IPS DF 6.9 (cell line): ENCODE measurements around the gene RNF4.
"Not testable (repeated sequence)": the region's sequence is repeated elsewhere in the genome, so short reads cannot be mapped to it uniquely, and the experiment has no call there.

Experiments
- DNase-seq: peaks from one replicate; pipeline ENCODE4 v3.0.0-alpha.2; 2013; ENCODE audit warnings: low read depth, low spot score
- H3K27ac ChIP-seq: one replicate; pipeline ENCODE4 v1.5.1; 2013; ENCODE audit warnings: low read length, control low read depth
- H3K27me3 ChIP-seq: 2 replicates; pipeline ENCODE4 v1.6.1; 2013; ENCODE audit warnings: mild to moderate bottlenecking, low read length; ENCODE audit not compliant: control insufficient read depth, insufficient read depth
- H3K36me3 ChIP-seq: 2 replicates; pipeline ENCODE4 v1.6.1; 2013; ENCODE audit warnings: low read length; ENCODE audit not compliant: control insufficient read depth, insufficient read depth
- H3K4me1 ChIP-seq: 2 replicates; pipeline ENCODE4 v1.6.1; 2013; ENCODE audit warnings: low read length; ENCODE audit not compliant: control insufficient read depth, insufficient read depth
- H3K4me3 ChIP-seq: 2 replicates; pipeline ENCODE4 v1.5.1; 2013; ENCODE audit warnings: mild to moderate bottlenecking, low read length
- H3K9me3 ChIP-seq: 2 replicates; pipeline ENCODE4 v1.6.1; 2013; ENCODE audit warnings: low read length, inconsistent platforms; ENCODE audit not compliant: control insufficient read depth, insufficient read depth
- WGBS: extraction: QIAGEN DNeasy Blood & Tissue Kit; methylation state at CpG from one replicate; pipeline ENCODE4 v1.1.7; 2013; ENCODE audit warnings: mixed read lengths, missing lambda C conversion rate; ENCODE audit not compliant: insufficient read length, insufficient coverage; 5-methylcytosine and 5-hydroxymethylcytosine counted together

RNF4 gene

GRCh38 chr4:2458546-2459491, 10.1 kb upstream of the RNF4 start:
- H3K27me3 ChIP-seq, result peaks cover 2% of the 10 kb centered on the region; the same call in 1 of the 2 replicates
- WGBS, result no CpG with 5 or more reads among the region's 38 CpGs
- H3K4me1 ChIP-seq, result no peaks in the 10 kb centered on the region
- no peak overlapping the region for H3K4me3 ChIP-seq
- H3K36me3 ChIP-seq, result no peaks in the 10 kb centered on the region
- DNase-seq, result no peak
- H3K9me3 ChIP-seq, result no peaks in the 10 kb centered on the region
- H3K27ac ChIP-seq, result no peak overlapping the region

- no peak overlapping the region for H3K27ac ChIP-seq
- H3K9me3 ChIP-seq, result no peaks in the 10 kb centered on the region
- no peak overlapping the region for H3K4me3 ChIP-seq
- H3K4me1 ChIP-seq, result no peaks in the 10 kb centered on the region
- WGBS, result no CpG with 5 or more reads among the region's 19 CpGs
- no peak for DNase-seq
- H3K36me3 ChIP-seq, result no peaks in the 10 kb centered on the region
- H3K27me3 ChIP-seq, result peaks cover 2% of the 10 kb centered on the region; the same call in 1 of the 2 replicates
Observed at GRCh38 chr4:2459589-2460349, 9.1 kb upstream of the RNF4 start.

GRCh38 chr4:2461246-2461960, 7.5 kb upstream of the RNF4 start:
- Histone ChIP-seq H3K4me3 (no peak overlapping the region), H3K36me3 (no peaks in the 10 kb centered on the region), H3K9me3 (no peaks in the 10 kb centered on the region), H3K27ac (no peak overlapping the region), H3K27me3 (peaks cover 2% of the 10 kb centered on the region; the same call in 1 of the 2 replicates), H3K4me1 (no peaks in the 10 kb centered on the region)
- DNase-seq, result no peak
- WGBS, result no CpG with 5 or more reads among the region's 15 CpGs

- DNase-seq, result no peak
- Histone ChIP-seq H3K4me1 (no peaks in the 10 kb centered on the region), H3K36me3 (no peaks in the 10 kb centered on the region), H3K4me3 (peak overlapping the region; percentile 43; the same call in 1 of the 2 replicates), H3K27ac (no peak overlapping the region), H3K27me3 (peaks cover 2% of the 10 kb centered on the region; the same call in 1 of the 2 replicates), H3K9me3 (no peaks in the 10 kb centered on the region)
- WGBS, result no CpG with 5 or more reads among the region's 99 CpGs
Observed at GRCh38 chr4:2462218-2462991, 6.5 kb upstream of the RNF4 start.

GRCh38 chr4:2462992-2463762, 5.7 kb upstream of the RNF4 start:
- peak overlapping the region; percentile 43; the same call in 1 of the 2 replicates for H3K4me3 ChIP-seq
- peaks cover 2% of the 10 kb centered on the region; the same call in 1 of the 2 replicates for H3K27me3 ChIP-seq
- WGBS, result no CpG with 5 or more reads among the region's 35 CpGs
- H3K9me3 ChIP-seq, result no peaks in the 10 kb centered on the region
- H3K36me3 ChIP-seq, result no peaks in the 10 kb centered on the region
- H3K4me1 ChIP-seq, result no peaks in the 10 kb centered on the region
- DNase-seq, result no peak
- H3K27ac ChIP-seq, result no peak overlapping the region

- H3K4me3 ChIP-seq, result no peak overlapping the region
- no CpG with 5 or more reads among the region's 6 CpGs for WGBS
- no peaks in the 10 kb centered on the region for H3K9me3 ChIP-seq
- H3K4me1 ChIP-seq, result no peaks in the 10 kb centered on the region
- no peak for DNase-seq
- no peaks in the 10 kb centered on the region for H3K36me3 ChIP-seq
- no peak overlapping the region for H3K27ac ChIP-seq
- peaks cover 2% of the 10 kb centered on the region; the same call in 1 of the 2 replicates for H3K27me3 ChIP-seq
Observed at GRCh38 chr4:2465032-2465431, 3.9 kb upstream of the RNF4 start.

GRCh38 chr4:2465544-2465943, 3.4 kb upstream of the RNF4 start:
- not testable (repeated sequence) for H3K27ac ChIP-seq, H3K36me3 ChIP-seq, DNase-seq, H3K4me3 ChIP-seq, H3K9me3 ChIP-seq, H3K27me3 ChIP-seq, H3K4me1 ChIP-seq

GRCh38 chr4:2469192-2469984, 482 bp downstream of the RNF4 start:
- H3K4me3 ChIP-seq, result peak overlapping the region; percentile 87
- no peaks in the 10 kb centered on the region for H3K27me3 ChIP-seq
- peaks cover 2% of the 10 kb centered on the region; the same call in 1 of the 2 replicates for H3K36me3 ChIP-seq
- no peak overlapping the region for H3K27ac ChIP-seq
- H3K4me1 ChIP-seq, result no peaks in the 10 kb centered on the region
- no peaks in the 10 kb centered on the region for H3K9me3 ChIP-seq
- no CpG with 5 or more reads among the region's 78 CpGs for WGBS
- no peak for DNase-seq

- H3K27ac ChIP-seq, result no peak overlapping the region
- no peak for DNase-seq
- peaks cover 2% of the 10 kb centered on the region; the same call in 1 of the 2 replicates for H3K36me3 ChIP-seq
- H3K27me3 ChIP-seq, result no peaks in the 10 kb centered on the region
- no peak overlapping the region for H3K4me3 ChIP-seq
- no CpG with 5 or more reads among the region's 7 CpGs for WGBS
- H3K9me3 ChIP-seq, result no peaks in the 10 kb centered on the region
- H3K4me1 ChIP-seq, result no peaks in the 10 kb centered on the region
Observed at GRCh38 chr4:2470791-2471190, 1.9 kb downstream of the RNF4 start.
